ENCODE data around the gene EXOC8. TPM values are rescaled to one million over a fixed set of nuclear protein-coding genes. Genes with fewer than 3 reads are reported as not detected.

The EXOC8 gene
- polyA plus RNA-seq, 2 of the 4 experiments (the other 2 are of a cell fraction) = 7.7 to 9.8 TPM

DNA sequence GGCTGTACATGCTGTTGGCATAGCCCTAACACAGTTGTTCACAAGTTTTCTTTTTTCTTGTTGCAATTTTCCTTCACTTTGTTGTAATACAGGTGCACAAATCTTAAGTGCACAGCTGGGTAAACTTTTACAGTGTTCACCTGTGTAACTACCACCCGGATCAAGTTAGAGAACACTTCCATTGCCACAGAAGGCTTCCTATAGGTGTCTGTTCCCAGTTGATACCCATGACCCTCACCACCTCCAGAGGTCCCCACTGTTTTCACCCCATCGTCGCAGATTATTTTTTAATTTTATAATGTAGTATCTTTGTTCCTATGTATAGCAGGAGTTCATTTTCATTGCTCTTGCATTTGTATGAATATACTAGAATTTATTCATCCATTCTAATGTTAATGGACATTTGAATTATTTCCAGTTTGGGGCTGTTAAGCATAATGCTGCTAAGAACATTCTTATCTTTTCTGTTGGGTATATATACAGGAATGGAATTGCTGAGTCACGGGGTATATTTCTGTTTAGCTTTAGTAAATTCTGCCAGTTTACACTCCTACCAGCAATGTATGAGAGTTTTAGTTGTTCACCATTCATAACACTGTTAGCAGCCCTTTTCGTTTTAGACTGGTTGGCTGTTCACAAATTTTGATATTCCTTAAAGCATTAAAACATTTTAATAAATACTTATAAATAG lies 16.8 kb upstream of the EXOC8 start (continued):
- no peak for TF ChIP-seq CEBPB (IDR thresholded peaks at IDR 0.05)
- TF ChIP-seq SMC3 (IDR thresholded peaks at IDR 0.05) = no peak
- TF ChIP-seq, protein P1, sequence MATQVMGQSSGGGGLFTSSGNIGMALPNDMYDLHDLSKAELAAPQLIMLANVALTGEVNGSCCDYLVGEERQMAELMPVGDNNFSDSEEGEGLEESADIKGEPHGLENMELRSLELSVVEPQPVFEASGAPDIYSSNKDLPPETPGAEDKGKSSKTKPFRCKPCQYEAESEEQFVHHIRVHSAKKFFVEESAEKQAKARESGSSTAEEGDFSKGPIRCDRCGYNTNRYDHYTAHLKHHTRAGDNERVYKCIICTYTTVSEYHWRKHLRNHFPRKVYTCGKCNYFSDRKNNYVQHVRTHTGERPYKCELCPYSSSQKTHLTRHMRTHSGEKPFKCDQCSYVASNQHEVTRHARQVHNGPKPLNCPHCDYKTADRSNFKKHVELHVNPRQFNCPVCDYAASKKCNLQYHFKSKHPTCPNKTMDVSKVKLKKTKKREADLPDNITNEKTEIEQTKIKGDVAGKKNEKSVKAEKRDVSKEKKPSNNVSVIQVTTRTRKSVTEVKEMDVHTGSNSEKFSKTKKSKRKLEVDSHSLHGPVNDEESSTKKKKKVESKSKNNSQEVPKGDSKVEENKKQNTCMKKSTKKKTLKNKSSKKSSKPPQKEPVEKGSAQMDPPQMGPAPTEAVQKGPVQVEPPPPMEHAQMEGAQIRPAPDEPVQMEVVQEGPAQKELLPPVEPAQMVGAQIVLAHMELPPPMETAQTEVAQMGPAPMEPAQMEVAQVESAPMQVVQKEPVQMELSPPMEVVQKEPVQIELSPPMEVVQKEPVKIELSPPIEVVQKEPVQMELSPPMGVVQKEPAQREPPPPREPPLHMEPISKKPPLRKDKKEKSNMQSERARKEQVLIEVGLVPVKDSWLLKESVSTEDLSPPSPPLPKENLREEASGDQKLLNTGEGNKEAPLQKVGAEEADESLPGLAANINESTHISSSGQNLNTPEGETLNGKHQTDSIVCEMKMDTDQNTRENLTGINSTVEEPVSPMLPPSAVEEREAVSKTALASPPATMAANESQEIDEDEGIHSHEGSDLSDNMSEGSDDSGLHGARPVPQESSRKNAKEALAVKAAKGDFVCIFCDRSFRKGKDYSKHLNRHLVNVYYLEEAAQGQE (IDR thresholded peaks at IDR 0.05) = no peak

DNA sequence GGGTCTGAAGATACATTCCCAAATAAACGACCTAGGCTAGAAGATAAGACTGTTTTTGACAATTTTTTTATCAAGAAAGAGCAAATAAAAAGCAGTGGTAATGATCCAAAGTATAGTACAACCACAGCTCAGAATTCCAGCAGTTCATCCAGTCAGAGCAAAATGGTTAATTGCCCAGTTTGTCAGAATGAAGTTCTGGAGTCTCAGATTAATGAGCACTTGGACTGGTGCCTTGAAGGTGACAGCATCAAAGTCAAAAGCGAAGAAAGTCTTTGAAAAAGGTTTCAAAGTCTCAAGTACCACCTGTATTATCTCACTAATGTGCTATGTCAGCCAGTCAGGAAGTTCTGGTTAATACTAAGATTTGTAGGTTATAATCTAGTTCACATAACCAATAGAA lies 15.4 kb upstream of the EXOC8 start:
- no peak overlapping the region for H3K4me3 ChIP-seq
- TF ChIP-seq, protein P2, sequence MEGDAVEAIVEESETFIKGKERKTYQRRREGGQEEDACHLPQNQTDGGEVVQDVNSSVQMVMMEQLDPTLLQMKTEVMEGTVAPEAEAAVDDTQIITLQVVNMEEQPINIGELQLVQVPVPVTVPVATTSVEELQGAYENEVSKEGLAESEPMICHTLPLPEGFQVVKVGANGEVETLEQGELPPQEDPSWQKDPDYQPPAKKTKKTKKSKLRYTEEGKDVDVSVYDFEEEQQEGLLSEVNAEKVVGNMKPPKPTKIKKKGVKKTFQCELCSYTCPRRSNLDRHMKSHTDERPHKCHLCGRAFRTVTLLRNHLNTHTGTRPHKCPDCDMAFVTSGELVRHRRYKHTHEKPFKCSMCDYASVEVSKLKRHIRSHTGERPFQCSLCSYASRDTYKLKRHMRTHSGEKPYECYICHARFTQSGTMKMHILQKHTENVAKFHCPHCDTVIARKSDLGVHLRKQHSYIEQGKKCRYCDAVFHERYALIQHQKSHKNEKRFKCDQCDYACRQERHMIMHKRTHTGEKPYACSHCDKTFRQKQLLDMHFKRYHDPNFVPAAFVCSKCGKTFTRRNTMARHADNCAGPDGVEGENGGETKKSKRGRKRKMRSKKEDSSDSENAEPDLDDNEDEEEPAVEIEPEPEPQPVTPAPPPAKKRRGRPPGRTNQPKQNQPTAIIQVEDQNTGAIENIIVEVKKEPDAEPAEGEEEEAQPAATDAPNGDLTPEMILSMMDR (IDR thresholded peaks at IDR 0.05) = no peak
- TF ChIP-seq BHLHE40 (IDR thresholded peaks at IDR 0.05; ENCODE audit: low read depth, low read length) = no peak
- no peak for TF ChIP-seq TFCP2L1 (CRISPR knock-in tag; IDR thresholded peaks at IDR 0.05)
- TF ChIP-seq KDM1A (IDR thresholded peaks at IDR 0.05; ENCODE audit: low read depth) = no peak
- TF ChIP-seq, protein P3, sequence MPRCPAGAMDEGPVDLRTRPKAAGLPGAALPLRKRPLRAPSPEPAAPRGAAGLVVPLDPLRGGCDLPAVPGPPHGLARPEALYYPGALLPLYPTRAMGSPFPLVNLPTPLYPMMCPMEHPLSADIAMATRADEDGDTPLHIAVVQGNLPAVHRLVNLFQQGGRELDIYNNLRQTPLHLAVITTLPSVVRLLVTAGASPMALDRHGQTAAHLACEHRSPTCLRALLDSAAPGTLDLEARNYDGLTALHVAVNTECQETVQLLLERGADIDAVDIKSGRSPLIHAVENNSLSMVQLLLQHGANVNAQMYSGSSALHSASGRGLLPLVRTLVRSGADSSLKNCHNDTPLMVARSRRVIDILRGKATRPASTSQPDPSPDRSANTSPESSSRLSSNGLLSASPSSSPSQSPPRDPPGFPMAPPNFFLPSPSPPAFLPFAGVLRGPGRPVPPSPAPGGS (IDR thresholded peaks at IDR 0.05) = no peak
- TF ChIP-seq POLR2A (IDR thresholded peaks at IDR 0.05; ENCODE audit: low read length) = no peak
- no peak for TF ChIP-seq POLR2AphosphoS2 (conservative IDR thresholded peaks at IDR 0.05; ENCODE audit: low read length)
- TF ChIP-seq ZC3H11A (IDR thresholded peaks at IDR 0.05) = no peak
- TF ChIP-seq EHF (CRISPR knock-in tag; IDR thresholded peaks at IDR 0.05) = no peak
- no peak for TF ChIP-seq ZFP36 (IDR thresholded peaks at IDR 0.05; ENCODE audit: borderline replicate concordance, partially characterized antibody)
- TF ChIP-seq, protein P4, sequence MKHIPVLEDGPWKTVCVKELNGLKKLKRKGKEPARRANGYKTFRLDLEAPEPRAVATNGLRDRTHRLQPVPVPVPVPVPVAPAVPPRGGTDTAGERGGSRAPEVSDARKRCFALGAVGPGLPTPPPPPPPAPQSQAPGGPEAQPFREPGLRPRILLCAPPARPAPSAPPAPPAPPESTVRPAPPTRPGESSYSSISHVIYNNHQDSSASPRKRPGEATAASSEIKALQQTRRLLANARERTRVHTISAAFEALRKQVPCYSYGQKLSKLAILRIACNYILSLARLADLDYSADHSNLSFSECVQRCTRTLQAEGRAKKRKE (CRISPR knock-in tag; IDR thresholded peaks at IDR 0.05; ENCODE audit: low read depth) = no peak
- TF ChIP-seq, protein P5, sequence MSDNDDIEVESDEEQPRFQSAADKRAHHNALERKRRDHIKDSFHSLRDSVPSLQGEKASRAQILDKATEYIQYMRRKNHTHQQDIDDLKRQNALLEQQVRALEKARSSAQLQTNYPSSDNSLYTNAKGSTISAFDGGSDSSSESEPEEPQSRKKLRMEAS (IDR thresholded peaks at IDR 0.05) = no peak
- no peak for TF ChIP-seq PHF8 (IDR thresholded peaks at IDR 0.05; ENCODE audit: borderline replicate concordance, low read depth)
- no peak for TF ChIP-seq GATA3 (IDR thresholded peaks at IDR 0.05; ENCODE audit: borderline replicate concordance)
- no peak for TF ChIP-seq EP300 (IDR thresholded peaks at IDR 0.05)
- 53% methylated on average over 2 of the region's 2 CpGs for WGBS (ENCODE audit: missing lambda C conversion rate)
- POLR2A ChIA-PET = no interaction called here
- H3K9me3 ChIP-seq = no peaks in the 10 kb centered on the region
- peaks cover 20% of the 10 kb centered on the region for H3K4me1 ChIP-seq
- H3K27ac ChIP-seq = no peak overlapping the region
- ATAC-seq (no peak), FAIRE-seq (no peak), DNase-seq (ENCODE audit: low read depth in 1 of 2, low spot score in 1 of 2) (no peak)
- CTCF ChIA-PET = no interaction called here
- no peak overlapping the region for H3K4me2 ChIP-seq
